ENCODE data around the gene CBFA2T3.

CBFA2T3 gene

GRCh38 chr16:88936556-88937205 is 40.3 kb downstream of the CBFA2T3 start:
- no peak for DNase-seq

DNA sequence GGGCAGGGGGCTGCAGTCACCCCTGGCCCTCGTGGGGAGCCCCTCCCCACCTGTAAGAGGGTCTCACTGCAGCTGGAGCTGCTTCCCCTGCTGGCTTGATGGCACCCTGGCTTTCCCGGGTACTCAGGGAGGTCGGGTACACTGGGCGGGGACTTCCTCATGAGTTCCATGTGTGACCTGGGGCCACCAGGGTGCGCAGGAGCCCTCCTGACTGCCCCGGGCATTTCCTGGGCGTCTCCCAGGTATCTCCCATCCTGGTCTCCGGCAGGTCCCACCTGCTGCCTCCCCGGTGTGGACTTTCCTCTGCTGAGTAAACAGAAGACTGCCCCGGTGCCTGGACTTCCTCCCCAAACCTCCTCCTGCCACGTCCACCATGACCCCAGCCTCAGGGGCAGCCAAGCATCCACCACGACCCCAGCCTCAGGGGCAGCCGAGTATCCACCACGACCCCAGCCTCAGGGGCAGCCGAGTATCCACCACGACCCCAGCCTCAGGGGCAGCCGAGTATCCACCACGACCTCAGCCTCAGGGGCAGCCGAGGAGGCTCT is 40.9 kb downstream of the CBFA2T3 start:
- no peak for DNase-seq

DNA sequence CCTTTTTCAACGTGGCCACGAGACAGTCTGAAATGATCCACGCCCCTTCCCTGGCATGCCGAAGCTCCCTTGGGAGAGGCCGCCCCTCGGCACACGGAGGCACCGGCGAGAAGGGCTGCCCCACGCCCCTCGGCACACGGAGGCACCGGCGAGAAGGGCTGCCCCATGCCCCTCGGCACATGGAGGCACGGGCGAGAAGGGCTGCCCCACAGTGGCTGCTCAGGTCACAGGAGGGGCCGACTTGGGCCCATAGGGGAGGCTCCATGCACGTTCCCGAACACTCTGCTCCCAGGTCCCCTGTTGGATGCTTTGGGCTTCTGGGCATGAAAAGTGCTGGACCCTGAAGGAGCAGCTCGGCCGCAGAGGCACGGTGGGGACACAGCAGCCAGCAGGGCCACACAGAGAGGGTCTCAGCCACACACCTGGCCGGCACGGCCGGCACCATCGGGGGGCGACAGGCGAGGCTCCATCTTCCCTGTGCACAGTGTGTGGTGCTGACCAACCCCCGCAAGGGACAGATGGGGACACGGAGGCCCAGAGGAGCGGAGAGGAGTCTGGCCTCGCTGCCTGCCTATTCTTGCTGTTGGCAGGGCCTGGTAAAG is 42.8 kb downstream of the CBFA2T3 start:
- no peak for DNase-seq

- no peak for DNase-seq
Measured at GRCh38 chr16:88932929-88933328, 44.1 kb downstream of the CBFA2T3 start.

DNA sequence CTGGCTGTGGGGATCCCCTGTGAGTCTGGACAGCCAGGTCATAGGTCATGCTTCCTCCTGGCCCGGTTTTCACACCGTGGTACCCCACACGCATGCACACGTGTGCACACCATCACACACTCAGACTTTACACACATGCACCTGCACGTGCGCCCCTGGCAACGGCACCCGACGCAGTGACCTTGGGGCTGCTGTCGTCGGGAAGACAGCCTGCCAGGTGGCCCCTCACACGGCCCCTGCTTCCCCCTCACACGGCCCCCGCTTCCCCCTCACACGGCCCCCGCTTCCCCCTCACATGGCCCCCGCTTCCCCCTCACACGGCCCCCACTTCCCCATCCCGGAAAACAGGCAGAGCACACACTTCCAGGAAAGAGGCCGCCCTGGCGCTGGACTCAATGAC is 45.1 kb downstream of the CBFA2T3 start:
- no peak for DNase-seq

DNA sequence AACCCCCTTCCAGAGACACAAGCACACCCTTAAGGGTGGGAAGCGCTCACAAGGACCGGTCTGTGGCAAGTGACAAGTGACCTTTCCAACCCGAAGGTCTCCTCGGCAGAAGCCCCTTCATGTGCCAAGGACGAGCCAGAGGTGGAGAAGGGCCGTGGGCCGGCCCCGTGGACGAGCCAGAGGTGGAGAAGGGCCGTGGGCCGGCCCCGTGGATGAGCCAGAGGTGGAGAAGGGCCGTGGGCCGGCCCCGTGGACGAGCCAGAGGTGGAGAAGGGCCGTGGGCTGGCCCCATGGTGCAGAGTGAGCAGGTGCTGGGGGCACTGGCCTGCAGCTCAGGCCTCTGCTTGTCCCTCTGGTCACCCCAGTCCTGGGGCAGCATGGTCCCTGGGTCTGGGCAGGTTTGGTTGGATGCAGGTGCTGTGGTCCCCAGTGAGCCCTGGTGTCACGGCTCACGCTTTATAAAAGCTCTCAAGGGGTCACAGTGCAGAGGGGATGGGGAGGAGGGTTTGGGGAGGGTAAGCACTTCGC is 45.6 kb downstream of the CBFA2T3 start:
- DNase-seq: no peak

DNA sequence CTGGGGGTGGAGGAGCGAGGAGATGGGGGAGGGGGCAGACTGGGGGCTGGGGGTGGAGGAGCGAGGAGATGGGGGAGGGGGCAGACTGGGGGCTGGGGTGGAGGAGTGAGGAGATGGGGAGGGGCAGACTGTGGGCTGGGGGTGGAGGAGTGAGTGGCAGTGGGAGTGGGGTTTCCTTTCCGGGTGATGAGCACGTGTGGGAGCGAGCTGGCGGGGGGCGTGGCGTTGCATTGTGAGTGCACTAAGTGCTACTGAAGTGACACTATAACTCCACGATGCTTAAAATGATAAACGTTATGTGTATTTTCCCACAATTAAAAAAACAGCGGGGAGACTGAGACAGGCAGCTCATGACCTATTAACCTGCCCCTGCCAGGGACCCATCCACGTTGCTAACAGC is 46.3 kb downstream of the CBFA2T3 start:
- DNase-seq: no peak

DNA sequence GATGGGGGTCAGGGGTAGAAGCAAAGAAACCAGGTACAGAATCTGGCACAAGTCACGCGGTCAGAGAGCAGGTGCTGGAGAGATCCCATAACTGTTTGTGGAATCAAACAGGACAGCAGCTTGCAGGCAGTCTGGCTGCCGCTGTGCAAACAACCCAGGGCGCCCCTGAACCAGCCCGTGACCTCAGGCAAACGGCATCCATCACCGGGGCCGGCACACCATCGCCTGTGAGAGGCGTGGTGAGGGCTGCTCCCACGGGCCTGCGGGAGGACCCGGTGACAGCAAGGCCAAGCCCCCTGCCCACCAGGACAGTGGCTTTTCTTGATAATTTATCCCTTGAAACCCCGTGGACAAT is 47.9 kb downstream of the CBFA2T3 start:
- no peak for DNase-seq

GRCh38 chr16:88928405-88929090 is 48.5 kb downstream of the CBFA2T3 start:
- no peak for DNase-seq

DNA sequence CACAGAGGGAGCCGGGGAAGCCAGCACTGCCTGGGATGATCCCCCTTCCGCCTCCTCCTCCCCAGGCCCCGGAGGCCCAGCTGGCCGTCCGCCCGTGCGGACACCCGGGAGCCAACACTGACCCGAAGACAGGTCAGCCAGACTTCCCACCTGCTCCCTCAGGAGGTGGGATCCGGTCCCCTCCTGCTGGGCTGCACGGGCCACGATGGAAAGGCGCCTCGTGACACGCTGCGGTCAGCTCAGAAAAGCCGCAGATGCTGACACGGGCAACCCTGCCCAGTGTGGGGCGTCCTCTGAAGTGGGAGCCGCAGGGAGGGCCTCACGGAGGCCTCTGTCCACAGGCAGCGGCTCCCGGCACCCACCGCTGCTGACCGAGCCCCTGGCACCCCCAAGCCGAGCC is 49.3 kb downstream of the CBFA2T3 start:
- DNase-seq: no peak

DNA sequence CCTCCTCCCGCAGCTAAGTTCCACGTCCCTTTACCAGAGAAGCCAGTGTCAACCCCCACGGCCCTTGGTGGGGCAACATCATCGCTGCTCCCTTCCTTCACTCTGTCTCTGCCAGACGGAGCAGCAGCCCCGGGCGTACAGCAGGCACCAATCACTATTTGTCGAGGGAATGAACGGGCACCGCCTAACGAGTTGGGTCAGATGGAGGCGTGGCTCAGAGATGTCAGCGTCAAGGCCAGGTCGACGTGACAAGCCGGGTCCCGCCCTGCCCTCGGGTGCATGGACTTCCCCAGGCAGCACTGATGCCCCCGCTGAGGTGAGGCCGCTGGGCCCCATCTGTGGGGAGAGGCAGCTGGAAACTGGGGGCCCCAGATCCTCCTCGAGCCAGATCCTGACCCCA is 50.0 kb downstream of the CBFA2T3 start:
- DNase-seq: no peak

- no peak for DNase-seq
Measured at GRCh38 chr16:88926374-88926990, 50.5 kb downstream of the CBFA2T3 start.

DNA sequence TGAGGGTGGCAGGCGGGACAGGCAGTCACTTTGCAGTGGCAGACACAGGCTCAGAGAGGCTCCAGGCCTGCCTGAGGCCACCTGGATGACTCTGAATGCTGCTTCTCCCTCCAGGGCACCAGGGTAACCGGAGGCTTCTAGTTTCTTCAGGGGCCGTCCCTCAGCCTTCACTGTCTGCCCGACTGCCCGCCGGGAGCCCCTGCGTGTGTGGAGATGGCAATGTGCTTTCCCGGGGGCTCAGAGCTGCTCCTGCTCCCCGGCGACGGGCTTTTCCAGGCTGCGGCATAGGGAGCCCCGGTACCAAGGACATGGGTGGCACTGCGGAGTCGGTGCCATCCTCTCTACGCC is 51.5 kb downstream of the CBFA2T3 start:
- DNase-seq: no peak

DNA sequence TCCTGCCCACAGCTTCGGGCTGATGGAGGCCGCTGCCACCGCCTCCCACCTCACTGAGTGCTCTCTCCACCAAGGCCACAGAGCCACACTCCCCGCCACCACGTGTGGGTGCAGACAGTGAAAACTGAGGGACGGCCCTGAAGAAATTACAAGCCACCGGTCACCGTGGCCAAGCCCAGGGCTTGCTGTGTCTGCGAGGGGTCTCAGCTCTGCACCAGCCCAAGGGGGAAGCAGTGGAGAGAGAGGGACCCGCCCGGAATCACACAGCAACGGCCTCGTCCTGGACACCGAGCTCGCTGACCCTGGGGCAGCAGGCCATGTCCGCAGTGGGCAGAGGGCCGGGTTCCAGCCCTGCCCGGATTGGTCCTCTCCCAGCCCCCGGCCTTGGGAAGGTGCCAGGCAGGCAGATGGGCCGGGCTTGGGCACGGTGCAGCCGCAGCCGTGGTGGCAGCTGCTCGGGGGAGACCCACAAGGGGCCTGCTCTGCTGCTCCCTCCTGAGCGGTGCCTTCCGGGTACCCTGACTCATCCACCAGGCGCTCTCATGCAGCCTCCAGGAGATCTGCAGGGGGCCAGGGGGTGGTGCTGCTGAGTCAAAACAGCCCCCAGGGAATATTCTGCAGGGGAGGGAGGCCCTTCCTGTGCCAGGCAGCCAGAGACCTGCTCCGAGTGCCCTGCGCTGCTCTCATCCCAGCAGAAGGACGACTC is 52.0 kb downstream of the CBFA2T3 start:
- DNase-seq: no peak

GRCh38 chr16:88923926-88924833 is 52.8 kb downstream of the CBFA2T3 start:
- no peak for DNase-seq

DNA sequence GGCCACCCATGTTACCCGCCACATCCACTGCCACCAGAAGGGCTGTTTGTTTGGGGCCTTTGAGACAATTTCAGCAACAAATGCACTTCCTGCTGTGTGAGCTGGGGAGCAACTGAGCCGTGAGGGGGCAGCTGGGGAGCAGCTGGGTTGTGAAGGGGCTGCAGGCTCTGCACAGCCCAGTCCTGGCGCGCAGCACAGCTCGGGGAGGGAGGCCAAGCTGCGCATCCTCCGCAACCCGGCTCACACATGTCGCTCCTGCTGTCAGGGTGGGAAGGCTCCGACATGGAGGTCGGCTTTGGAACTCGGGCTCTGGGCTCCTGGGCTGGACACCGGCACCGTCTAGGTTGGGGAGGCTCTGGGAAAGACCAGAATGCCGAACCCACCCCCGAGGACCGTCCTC is 53.6 kb downstream of the CBFA2T3 start:
- DNase-seq: no peak

DNA sequence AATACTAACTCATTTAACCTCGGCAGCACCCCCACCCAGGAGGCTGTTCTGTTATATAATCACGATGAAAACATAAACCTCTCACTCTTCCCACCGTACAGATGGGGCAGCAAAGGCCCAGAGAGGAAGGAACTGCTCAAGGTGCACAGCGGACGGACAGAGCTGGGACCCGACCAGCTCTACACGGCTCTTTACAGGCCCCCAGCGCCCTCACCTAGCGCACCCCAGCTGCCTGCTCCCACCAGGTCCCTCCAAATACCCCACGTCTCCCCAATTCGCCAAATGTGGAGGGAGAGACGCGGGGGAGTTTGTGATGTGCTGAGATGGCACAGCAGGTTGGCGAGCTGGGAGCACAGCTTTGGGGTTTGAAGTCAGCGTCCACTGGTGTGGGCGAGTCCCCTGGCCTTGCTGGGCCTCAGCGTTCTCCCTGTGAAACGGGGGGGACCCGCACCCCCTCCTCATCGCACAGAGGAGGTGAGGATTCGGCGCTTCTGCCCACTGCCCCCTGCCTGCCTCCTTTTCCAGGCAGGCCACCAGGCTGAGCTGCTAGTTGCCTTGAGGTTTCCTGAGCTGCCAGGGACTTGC is 54.1 kb downstream of the CBFA2T3 start:
- DNase-seq: no peak

DNA sequence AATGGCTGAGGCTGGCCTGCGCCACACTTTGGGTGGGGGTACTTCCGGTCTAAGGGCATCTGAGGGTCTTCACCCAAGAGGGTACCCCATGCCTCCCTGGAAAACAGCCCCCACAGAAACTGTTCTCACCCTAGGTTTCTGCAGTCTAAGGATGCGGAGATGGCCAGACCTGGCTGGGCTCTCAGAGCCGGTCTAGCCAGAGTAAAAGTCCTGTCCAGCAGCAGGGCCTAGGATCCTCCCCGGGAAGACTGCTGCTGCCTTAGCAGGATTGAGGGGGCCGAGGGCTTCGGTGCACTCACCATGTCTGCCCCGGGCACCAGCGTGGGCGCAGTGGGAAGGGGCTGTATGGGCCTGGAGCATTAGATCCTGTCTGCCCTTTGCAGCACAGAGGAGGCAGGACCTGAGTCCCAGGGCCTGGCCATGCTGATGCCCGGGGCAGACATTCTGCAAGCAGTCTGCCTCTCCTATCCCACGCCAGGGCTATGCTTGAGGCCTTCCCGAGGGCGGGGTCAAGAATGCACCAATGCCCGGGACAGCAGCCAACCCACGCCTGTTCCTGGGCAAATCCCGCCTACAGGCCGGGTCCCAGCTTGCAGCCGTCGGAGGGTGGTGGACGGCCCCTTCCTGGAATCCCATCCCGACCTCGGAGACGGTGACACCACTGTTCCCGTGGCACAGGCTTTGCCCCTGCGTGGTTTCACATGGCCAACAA is 54.7 kb downstream of the CBFA2T3 start:
- no peak for DNase-seq

- DNase-seq: no peak
Measured at GRCh38 chr16:88921591-88921990, 55.4 kb downstream of the CBFA2T3 start.
